Measurements from ENCODE around the gene GRIK2.

- TF ChIP-seq, protein P1, sequence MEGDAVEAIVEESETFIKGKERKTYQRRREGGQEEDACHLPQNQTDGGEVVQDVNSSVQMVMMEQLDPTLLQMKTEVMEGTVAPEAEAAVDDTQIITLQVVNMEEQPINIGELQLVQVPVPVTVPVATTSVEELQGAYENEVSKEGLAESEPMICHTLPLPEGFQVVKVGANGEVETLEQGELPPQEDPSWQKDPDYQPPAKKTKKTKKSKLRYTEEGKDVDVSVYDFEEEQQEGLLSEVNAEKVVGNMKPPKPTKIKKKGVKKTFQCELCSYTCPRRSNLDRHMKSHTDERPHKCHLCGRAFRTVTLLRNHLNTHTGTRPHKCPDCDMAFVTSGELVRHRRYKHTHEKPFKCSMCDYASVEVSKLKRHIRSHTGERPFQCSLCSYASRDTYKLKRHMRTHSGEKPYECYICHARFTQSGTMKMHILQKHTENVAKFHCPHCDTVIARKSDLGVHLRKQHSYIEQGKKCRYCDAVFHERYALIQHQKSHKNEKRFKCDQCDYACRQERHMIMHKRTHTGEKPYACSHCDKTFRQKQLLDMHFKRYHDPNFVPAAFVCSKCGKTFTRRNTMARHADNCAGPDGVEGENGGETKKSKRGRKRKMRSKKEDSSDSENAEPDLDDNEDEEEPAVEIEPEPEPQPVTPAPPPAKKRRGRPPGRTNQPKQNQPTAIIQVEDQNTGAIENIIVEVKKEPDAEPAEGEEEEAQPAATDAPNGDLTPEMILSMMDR (IDR thresholded peaks at IDR 0.05): no peak
- TF ChIP-seq POLR2A (IDR thresholded peaks at IDR 0.05) (no peak), EP300 (IDR thresholded peaks at IDR 0.05; ENCODE audit: low read depth) (no peak), POLR2AphosphoS5 (IDR thresholded peaks at IDR 0.05) (no peak)
Observed at GRCh38 chr6:101516578-101516977, 123.1 kb downstream of the GRIK2 start.
